Endothelial cell of umbilical vein (primary cell): ENCODE measurements around the gene TTR. TPM values are rescaled to one million over a fixed set of nuclear protein-coding genes. Genes with fewer than 3 reads are reported as not detected.

ENCODE experiments used
- BruUV-seq: library from RNA; stranded (reverse); fragments of 400-500 nt; replicated peaks from 2 replicates; lab custom pipeline; 2021; lab: Mats Ljungman, UMichigan
- CTCF ChIA-PET: fragments of 300-600, 350-600 bp; sonication (Branson Sonifier 250); formaldehyde crosslinking; loops from one replicate; lab custom pipeline; 2021; ENCODE audit warnings: antibody characterized with exemption, inconsistent platforms; lab: Charles Lee
- POLR2A ChIA-PET: fragments of 300-600, 350-600 bp; sonication (Branson Sonifier 250); formaldehyde crosslinking; loops from one replicate; lab custom pipeline; 2021; ENCODE audit warnings: antibody characterized with exemption, inconsistent platforms; lab: Charles Lee
- DNase-seq: peaks from one replicate; pipeline ENCODE4 v3.0.0-alpha.2; 2011; ENCODE audit warnings: low read depth, low spot score
- FAIRE-seq: peaks from 2 replicates; lab custom pipeline; 2011; peaks lifted over from hg19 to GRCh38; lab: Jason Lieb, UNC
- H2AFZ ChIP-seq: 2 replicates; pipeline ENCODE4 v1.6.0; 2012; ENCODE audit warnings: low read depth, low read length, control low read depth, inconsistent platforms
- H3K27ac ChIP-seq: 2 replicates; pipeline ENCODE4 v1.5.1; 2011; ENCODE audit warnings: low read depth, mild to moderate bottlenecking, control low read depth, low read length, moderate library complexity; ENCODE audit not compliant: insufficient read depth
- H3K27me3 ChIP-seq, 2 experiments: 2 replicates each; pipeline versions ENCODE4 v1.6.0 to v1.6.1; 2011; ENCODE audit warnings: low read length in 2 of 2, mixed read lengths in 1 of 2; ENCODE audit not compliant: control insufficient read depth in 2 of 2, insufficient read depth in 2 of 2
- H3K36me3 ChIP-seq, 2 experiments: 2 replicates in 1 of 2; 3 replicates in 1 of 2; pipeline ENCODE4 v1.5.1; 2011; ENCODE audit warnings: low read length in 2 of 2, mild to moderate bottlenecking in 1 of 2, moderate library complexity in 1 of 2; ENCODE audit not compliant: control insufficient read depth in 2 of 2, insufficient read depth in 2 of 2; ENCODE audit errors: extremely low read depth in 1 of 2
- H3K4me1 ChIP-seq: 3 replicates; pipeline ENCODE4 v1.5.1; 2011; ENCODE audit warnings: mild to moderate bottlenecking, low read length; ENCODE audit not compliant: control insufficient read depth, insufficient read depth; ENCODE audit errors: extremely low read depth
- H3K4me2 ChIP-seq: 2 replicates; pipeline ENCODE4 v1.6.1; 2011; ENCODE audit warnings: low read length, control low read depth, mixed read lengths; ENCODE audit not compliant: insufficient read depth
- H3K4me3 ChIP-seq, 3 experiments: fragments of 200-600 bp in 1 of 3; sonication (generic), shearing (Covaris generic) in 1 of 3; replicated peaks in 1 of 3; 2 replicates each; pipeline ENCODE4 v1.5.1; 2011 to 2016; ENCODE audit warnings: control low read depth in 3 of 3, low read length in 3 of 3, mild to moderate bottlenecking in 2 of 3, inconsistent platforms in 1 of 3, low read depth in 1 of 3, moderate library complexity in 1 of 3; ENCODE audit not compliant: insufficient read depth in 1 of 3
- H3K79me2 ChIP-seq: 2 replicates; pipeline ENCODE4 v1.6.0; 2012; ENCODE audit warnings: low read length, inconsistent platforms; ENCODE audit not compliant: control insufficient read depth, insufficient read depth
- H3K9ac ChIP-seq: replicated peaks from 2 replicates; pipeline ENCODE3; 2011; ENCODE audit warnings: low read length, control low read depth; ENCODE audit not compliant: insufficient read depth; ENCODE audit errors: extremely low read depth
- H3K9me1 ChIP-seq: replicated peaks from 3 replicates; pipeline ENCODE4 v1.6.0; 2011; ENCODE audit warnings: mild to moderate bottlenecking, low read length; ENCODE audit not compliant: control insufficient read depth, insufficient read depth; ENCODE audit errors: extremely low read depth
- H3K9me3 ChIP-seq: replicated peaks from 2 replicates; pipeline ENCODE4 v1.5.1; 2012; ENCODE audit warnings: low read length, inconsistent platforms; ENCODE audit not compliant: control insufficient read depth, insufficient read depth
- H4K20me1 ChIP-seq: replicated peaks from 2 replicates; pipeline ENCODE3; 2011; ENCODE audit warnings: mild to moderate bottlenecking, low read length; ENCODE audit not compliant: control insufficient read depth, insufficient read depth; ENCODE audit errors: extremely low read depth
- CTCF ChIP-seq, 2 donors: IDR thresholded peaks; 1 replicate in 1 of 2; 2 replicates in 1 of 2; pipeline ENCODE4 v1.5.1; 2011; ENCODE audit warnings: low read length in 2 of 2, mild to moderate bottlenecking in 2 of 2, moderate library complexity in 2 of 2, control low read depth in 1 of 2, inconsistent platforms in 1 of 2, low read depth in 1 of 2; ENCODE audit not compliant: insufficient read depth in 1 of 2; ENCODE audit errors: extremely low read depth in 1 of 2
- EZH2 ChIP-seq: IDR thresholded peaks from 2 replicates; pipeline ENCODE4 v1.6.1; 2012; ENCODE audit warnings: borderline replicate concordance, low read depth, mild to moderate bottlenecking, moderate library complexity, low read length, inconsistent platforms; ENCODE audit not compliant: severe bottlenecking
- FOS ChIP-seq: IDR thresholded peaks from 2 replicates; pipeline ENCODE4 v1.6.1; 2011; ENCODE audit warnings: mild to moderate bottlenecking, low read length, moderate library complexity, borderline replicate concordance; ENCODE audit not compliant: insufficient read depth
- GATA2 ChIP-seq: IDR thresholded peaks from 2 replicates; pipeline ENCODE4 v1.7.0; 2011; ENCODE audit warnings: low read depth, mild to moderate bottlenecking, moderate library complexity, mixed read lengths, low read length; ENCODE audit not compliant: insufficient read length, insufficient read depth
- JUN ChIP-seq: IDR thresholded peaks from 2 replicates; pipeline ENCODE4 v1.6.1; 2011; ENCODE audit warnings: borderline replicate concordance, low read depth; ENCODE audit not compliant: insufficient read length, insufficient read depth
- MAX ChIP-seq: IDR thresholded peaks from 2 replicates; pipeline ENCODE4 v1.6.1; 2011; ENCODE audit not compliant: insufficient read depth, insufficient read length
- MYC ChIP-seq: IDR thresholded peaks from one replicate; pipeline ENCODE4 v1.6.1; 2011; ENCODE audit warnings: mild to moderate bottlenecking, low read depth, low read length
- POLR2A ChIP-seq: IDR thresholded peaks from 2 replicates; pipeline ENCODE4 v1.6.1; 2012; ENCODE audit warnings: low read depth, mild to moderate bottlenecking, control low read depth, low read length
- POLR2AphosphoS5 ChIP-seq: IDR thresholded peaks from 2 replicates; pipeline ENCODE4 v1.6.1; 2012; ENCODE audit warnings: low read depth, mild to moderate bottlenecking, control low read depth, low read length, moderate library complexity; ENCODE audit not compliant: insufficient read depth
- dilution Hi-C: fragments of 300-500 bp; cut with MboI; formaldehyde crosslinking; loops from one replicate; pipeline ENCODE4 v1.15.0; 2019; ENCODE audit warnings: low sequenced_read_pairs; ENCODE audit not compliant: extremely low pct_ligation_motif_present
- intact Hi-C: fragments of 100-400 bp; cut with micrococcal nuclease; formaldehyde crosslinking; loops from one replicate; pipeline ENCODE4 v1.10.0; 2022
- polyA plus RNA-seq, 4 experiments: library from polyadenylated mRNA; depleted of rRNA in 3 of 4; stranded (reverse) in 3 of 4; unstranded in 1 of 4; fragments of >200 nt; gene quantifications; 2 replicates each; pipeline versions ENCODE4 v1.2.1 to v1.2.3, GENCODE V29; 2011 to 2012; ENCODE audit warnings: missing spikeins in 1 of 4
- total RNA-seq: library from RNA; stranded (reverse); gene quantifications from 2 replicates; pipeline ENCODE4 v1.2.3, GENCODE V29; 2021

Gene TTR
- total and polyA plus RNA-seq, 2 donors (not counting 3 experiments of a cell fraction or from before 2014, with no cell fraction given), result not detected

GRCh38 chr18:31636387-31636786, 44.7 kb downstream of the TTR start:
- H3K27ac ChIP-seq, result no peak overlapping the region
- peaks cover 0 to 2% of the 10 kb centered on the region in 2 experiments for H3K36me3 ChIP-seq
- POLR2A ChIA-PET, result no interaction called here
- no TSS peak for BruUV-seq
- no peaks in the 10 kb centered on the region for H3K79me2 ChIP-seq
- no peaks in the 10 kb centered on the region for H3K27me3 ChIP-seq
- FAIRE-seq (no peak), DNase-seq (no peak)
- intact Hi-C loops (no loop called here), dilution Hi-C loops (no loop called here)
- no peak overlapping the region for H3K4me3 ChIP-seq
- no peak for TF ChIP-seq POLR2A
- TF ChIP-seq MYC, result no peak
- no peak for TF ChIP-seq FOS
- TF ChIP-seq GATA2, result no peak
- TF ChIP-seq MAX, result no peak
- TF ChIP-seq EZH2, result no peak
- no peak for TF ChIP-seq JUN
- TF ChIP-seq CTCF (IDR thresholded peaks at IDR 0.05; ENCODE audit: extremely low read depth in 1 of 2, insufficient read depth in 1 of 2, low read depth in 1 of 2, low read length in 2 of 2), result no peak
- TF ChIP-seq POLR2AphosphoS5, result no peak
- no peaks in the 10 kb centered on the region for H3K9me1 ChIP-seq
- H3K9me3 ChIP-seq, result no peaks in the 10 kb centered on the region
- H3K4me1 ChIP-seq, result peaks cover 11% of the 10 kb centered on the region
- H3K4me2 ChIP-seq, result no peak overlapping the region
- no peak overlapping the region for H3K9ac ChIP-seq
- H4K20me1 ChIP-seq, result no peaks in the 10 kb centered on the region
- H2AFZ ChIP-seq, result no peak overlapping the region
- CTCF ChIA-PET, result no interaction called here
